Measurements from ENCODE around the gene PREP.
"Not testable (repeated sequence)": the region's sequence is repeated elsewhere in the genome, so short reads cannot be mapped to it uniquely, and the experiment has no call there.

GRCh38 chr6:105338350-105338983, 64.4 kb downstream of the PREP start:
- not testable (repeated sequence) for TF ChIP-seq CTCF, POLR2AphosphoS5 (IDR thresholded peaks at IDR 0.05)
